ENCODE data around the gene LEMD2.

The LEMD2 gene

GRCh38 chr6:33782561-33782960 is 6.4 kb downstream of the LEMD2 start:
- no peak overlapping the region for H3K4me3 ChIP-seq (ENCODE audit: low read depth, low read length)
- in situ Hi-C loops (cut with HindIII; ENCODE audit: low sequenced_read_pairs) = no loop called here
- no peak for TF ChIP-seq CTCF (IDR thresholded peaks at IDR 0.05; ENCODE audit: low read depth, low read length, missing control alignments)
- no peak for DNase-seq (ENCODE audit: low read depth)

GRCh38 chr6:33781131-33781975 is 7.6 kb downstream of the LEMD2 start:
- H3K4me3 ChIP-seq (ENCODE audit: low read depth, low read length) = no peak overlapping the region
- in situ Hi-C loops (cut with HindIII; ENCODE audit: low sequenced_read_pairs) = no loop called here
- TF ChIP-seq CTCF (IDR thresholded peaks at IDR 0.05; ENCODE audit: low read depth, low read length, missing control alignments) = no peak
- DNase-seq (ENCODE audit: low read depth) = peak; percentile 66

- in situ Hi-C loops (cut with HindIII; ENCODE audit: low sequenced_read_pairs) = no loop called here
- no peak for DNase-seq (ENCODE audit: low read depth)
- no peak for TF ChIP-seq CTCF (IDR thresholded peaks at IDR 0.05; ENCODE audit: low read depth, low read length, missing control alignments)
- no peak overlapping the region for H3K4me3 ChIP-seq (ENCODE audit: low read depth, low read length)
Observed at GRCh38 chr6:33779895-33780294, 9.0 kb downstream of the LEMD2 start.

- DNase-seq (ENCODE audit: low read depth) = no peak
- H3K4me3 ChIP-seq (ENCODE audit: low read depth, low read length) = no peak overlapping the region
- in situ Hi-C loops (cut with HindIII; ENCODE audit: low sequenced_read_pairs) = no loop called here
- peak; percentile 6 for TF ChIP-seq CTCF (IDR thresholded peaks at IDR 0.05; ENCODE audit: low read depth, low read length, missing control alignments)
Observed at GRCh38 chr6:33779290-33779689, 9.6 kb downstream of the LEMD2 start.

GRCh38 chr6:33778444-33779121 is 10.3 kb downstream of the LEMD2 start:
- DNase-seq (ENCODE audit: low read depth) = no peak
- in situ Hi-C loops (cut with HindIII; ENCODE audit: low sequenced_read_pairs) = no loop called here
- no peak overlapping the region for H3K4me3 ChIP-seq (ENCODE audit: low read depth, low read length)
- no peak for TF ChIP-seq CTCF (IDR thresholded peaks at IDR 0.05; ENCODE audit: low read depth, low read length, missing control alignments)

GRCh38 chr6:33777398-33778388 is 11.2 kb downstream of the LEMD2 start:
- no peak for DNase-seq (ENCODE audit: low read depth)
- no peak overlapping the region for H3K4me3 ChIP-seq (ENCODE audit: low read depth, low read length)
- TF ChIP-seq CTCF (IDR thresholded peaks at IDR 0.05; ENCODE audit: low read depth, low read length, missing control alignments) = no peak
- in situ Hi-C loops (cut with HindIII; ENCODE audit: low sequenced_read_pairs) = no loop called here
